GM10266 (cell line): ENCODE measurements around the gene ENAM.
"Not testable (repeated sequence)": the region's sequence is repeated elsewhere in the genome, so short reads cannot be mapped to it uniquely, and the experiment has no call there.

ENCODE experiments used
- DNase-seq: peaks from one replicate; pipeline ENCODE4 v3.0.0; 2012; ENCODE audit errors: extremely low spot score
- CTCF ChIP-seq: IDR thresholded peaks from 2 replicates; pipeline ENCODE4 v1.5.1; 2012; ENCODE audit warnings: mild to moderate bottlenecking, low read depth; ENCODE audit not compliant: control insufficient read depth, insufficient read depth; ENCODE audit errors: missing control alignments

ENAM gene

GRCh38 chr4:70691661-70692060 is 63.1 kb downstream of the ENAM start:
- no peak for TF ChIP-seq CTCF
- no peak for DNase-seq

GRCh38 chr4:70694633-70695032 is 66.1 kb downstream of the ENAM start:
- DNase-seq, result not testable (repeated sequence)
